Keratinocyte (primary cell): ENCODE data around the gene ZNF530.
A peak's percentile ranks its signal among the peaks of the same experiment; 100 is the strongest.

Experiments
- CTCF ChIP-seq, 3 experiments: IDR thresholded peaks in 1 of 3; conservative IDR thresholded peaks in 1 of 3; optimal IDR thresholded peaks in 1 of 3; 2 replicates in 2 of 3; 3 replicates in 1 of 3; pipeline versions ENCODE3 to v1.5.1; 2011; ENCODE audit warnings: low read length in 3 of 3, mild to moderate bottlenecking in 3 of 3, moderate library complexity in 2 of 3, control low read depth in 1 of 3, inconsistent platforms in 1 of 3; ENCODE audit not compliant: insufficient read depth in 2 of 3; ENCODE audit errors: extremely low read depth in 1 of 3
- EZH2 ChIP-seq: IDR thresholded peaks from one replicate; pipeline ENCODE4 v1.6.1; 2012; ENCODE audit warnings: inconsistent platforms, mild to moderate bottlenecking, low read length, moderate library complexity

- TF ChIP-seq CTCF (optimal IDR thresholded peaks at IDR 0.05 in 1 of 3, IDR thresholded peaks at IDR 0.05 in 1 of 3, conservative IDR thresholded peaks at IDR 0.05 in 1 of 3; ENCODE audit: extremely low read depth in 1 of 3, insufficient read depth in 2 of 3, low read length in 3 of 3) (peak in 1 of 3 experiments; percentile 1), EZH2 (no peak)
Observed at GRCh38 chr19:57599377-57599760, 316 bp upstream of the ZNF530 start.
